ENCODE results near the gene KRTAP5-10.
"Not testable (repeated sequence)": the region's sequence is repeated elsewhere in the genome, so short reads cannot be mapped to it uniquely, and the experiment has no call there.

DNA sequence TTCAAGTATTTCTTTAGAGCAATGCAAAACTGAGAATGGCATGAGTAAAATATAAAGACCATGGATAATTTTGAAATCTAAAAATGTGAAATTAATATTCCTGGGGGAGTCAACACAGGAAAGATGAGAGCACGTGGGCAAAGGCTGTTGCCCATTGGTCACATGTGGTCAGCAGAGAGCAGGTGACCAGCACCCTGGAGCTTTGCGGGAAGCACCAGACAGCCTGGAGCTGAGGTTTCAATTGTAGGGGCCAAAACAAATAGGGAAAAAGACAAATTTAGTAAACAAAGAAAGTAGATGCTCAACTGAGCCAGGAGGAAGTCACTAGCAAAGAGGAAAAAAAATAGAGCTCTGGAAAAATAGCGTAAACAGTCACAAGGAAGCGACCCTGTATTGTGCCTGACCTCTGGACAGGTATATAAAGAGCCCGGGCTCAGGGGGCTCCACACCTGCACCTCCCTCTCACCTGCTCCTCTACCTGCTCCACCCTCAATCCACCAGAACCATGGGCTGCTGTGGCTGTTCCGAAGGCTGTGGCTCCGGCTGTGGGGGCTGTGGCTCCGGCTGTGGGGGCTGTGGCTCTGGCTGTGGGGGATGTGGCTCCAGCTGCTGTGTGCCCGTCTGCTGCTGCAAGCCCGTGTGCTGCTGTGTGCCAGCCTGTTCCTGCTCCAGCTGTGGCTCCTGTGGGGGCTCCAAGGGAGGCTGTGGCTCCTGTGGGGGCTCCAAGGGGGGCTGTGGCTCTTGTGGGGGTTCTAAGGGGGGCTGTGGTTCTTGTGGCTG, 38.4 kb upstream of the KRTAP5-10 start, which contains the start of gene KRTAP5-7:
- not testable (repeated sequence) for TF ChIP-seq CTCF, EZH2 (IDR thresholded peaks at IDR 0.05)
